CD8-positive, alpha-beta memory T cell (primary cell): ENCODE data around the gene DOCK10. TPM values are rescaled to one million over a fixed set of nuclear protein-coding genes. Genes with fewer than 3 reads are reported as not detected.
"Not testable (repeated sequence)": the region's sequence is repeated elsewhere in the genome, so short reads cannot be mapped to it uniquely, and the experiment has no call there.

Experiments used
- CTCF ChIA-PET: fragments of 350-600 bp; sonication (Branson Sonifier 250); formaldehyde crosslinking; loops from one replicate; lab custom pipeline; 2021; ENCODE audit warnings: antibody characterized with exemption; lab: Charles Lee
- POLR2A ChIA-PET: fragments of 350-600 bp; sonication (Branson Sonifier 250); formaldehyde crosslinking; loops from one replicate; lab custom pipeline; 2021; ENCODE audit warnings: antibody characterized with exemption; lab: Charles Lee
- DNase-seq, 5 donors: peaks; one replicate each; pipeline versions ENCODE4 v3.0.0 to v3.0.0-alpha.2; 2020 to 2022; ENCODE audit warnings: mixed read lengths in 1 of 5
- H3K27ac ChIP-seq: one replicate; pipeline ENCODE4 v1.7.0; 2013; ENCODE audit warnings: low read depth, mild to moderate bottlenecking, low read length, moderate library complexity
- H3K27me3 ChIP-seq: 2 replicates; pipeline ENCODE4 v1.7.0; 2013; ENCODE audit warnings: low read length, mild to moderate bottlenecking; ENCODE audit not compliant: insufficient read depth, poor library complexity, severe bottlenecking
- H3K36me3 ChIP-seq: 2 replicates; pipeline ENCODE4 v1.7.0; 2013; ENCODE audit warnings: mild to moderate bottlenecking, low read length, moderate library complexity; ENCODE audit not compliant: insufficient read depth
- H3K4me1 ChIP-seq: 2 replicates; pipeline ENCODE4 v1.7.0; 2013; ENCODE audit warnings: mild to moderate bottlenecking, low read length, moderate library complexity; ENCODE audit not compliant: insufficient read depth
- H3K4me3 ChIP-seq: 2 replicates; pipeline ENCODE4 v1.7.0; 2013; ENCODE audit warnings: mild to moderate bottlenecking, low read length
- H3K9me3 ChIP-seq: 2 replicates; pipeline ENCODE4 v1.7.0; 2013; ENCODE audit warnings: mild to moderate bottlenecking, low read length
- H3K27ac Mint-ChIP-seq, 8 donors: one replicate each; pipeline ENCODE4 v1.8.0; 2020 to 2021; ENCODE audit warnings: mixed read lengths in 8 of 8, mild to moderate bottlenecking in 6 of 8, inconsistent platforms in 3 of 8, moderate library complexity in 3 of 8
- H3K27me3 Mint-ChIP-seq, 2 donors: one replicate each; pipeline ENCODE4 v1.8.0; 2020 to 2021; ENCODE audit warnings: mixed read lengths in 2 of 2, mild to moderate bottlenecking in 1 of 2, moderate library complexity in 1 of 2
- H3K36me3 Mint-ChIP-seq, 3 donors: one replicate each; pipeline ENCODE4 v1.8.0; 2020 to 2021; ENCODE audit warnings: mixed read lengths in 3 of 3, inconsistent platforms in 1 of 3, mild to moderate bottlenecking in 1 of 3
- H3K4me1 Mint-ChIP-seq, 3 donors: one replicate each; pipeline ENCODE4 v1.8.0; 2020 to 2021; ENCODE audit warnings: mixed read lengths in 3 of 3, inconsistent platforms in 1 of 3, mild to moderate bottlenecking in 1 of 3
- H3K4me3 Mint-ChIP-seq, 7 donors: one replicate each; pipeline ENCODE4 v1.8.0; 2020 to 2021; ENCODE audit warnings: mixed read lengths in 7 of 7, mild to moderate bottlenecking in 6 of 7, moderate library complexity in 4 of 7, inconsistent platforms in 2 of 7
- H3K9me3 Mint-ChIP-seq, 5 donors: one replicate each; pipeline ENCODE4 v1.8.0; 2020 to 2022; ENCODE audit warnings: mixed read lengths in 5 of 5, mild to moderate bottlenecking in 3 of 5, moderate library complexity in 2 of 5, inconsistent platforms in 1 of 5
- polyA plus RNA-seq: library from polyadenylated mRNA; unstranded; fragments of 300-500 nt; fragmentation: Illumina TruSeq; gene quantifications from one replicate; pipeline ENCODE4 v1.2.3, GENCODE V29; 2021
- total RNA-seq, 2 experiments: library from RNA; stranded (reverse); gene quantifications; one replicate each; pipeline ENCODE4 v1.2.3, GENCODE V29; 2021

Gene DOCK10
- total and polyA plus RNA-seq, 3 experiments from 2014 or later: 52.4 to 138 (median 135) TPM

DNA sequence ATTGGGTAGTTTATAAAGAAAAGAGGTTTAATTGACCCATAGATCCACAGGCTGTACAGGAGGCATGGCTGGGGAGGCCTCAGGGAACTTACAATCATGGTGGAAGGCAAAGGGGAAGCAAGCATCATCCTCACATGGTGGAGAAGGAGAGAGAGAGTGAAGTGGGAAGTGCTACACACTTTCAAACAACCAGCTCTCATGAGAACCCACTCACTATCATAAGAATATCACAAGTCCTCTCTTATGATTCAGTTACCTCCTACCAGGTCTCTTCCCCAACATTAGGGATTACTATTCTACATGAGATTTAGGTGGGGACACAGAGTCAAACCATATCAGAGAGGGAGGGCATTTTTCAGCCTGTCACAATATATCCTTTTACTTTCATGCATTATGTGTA is 22.7 kb upstream of the DOCK10 start:
- H3K4me1 Mint-ChIP-seq: peaks cover 24 to 41% (median 37%) of the 10 kb centered on the region in 3 donors
- H3K9me3 Mint-ChIP-seq: peaks cover 7 to 15% (median 8%) of the 10 kb centered on the region in 5 donors
- ChIA-PET POLR2A (no interaction called here), CTCF (interaction anchor here (1.5 kb wide), 1 partner anchor 10 kb away, joined by 3 read pairs; no protein-coding TSS in a partner anchor)
- H3K9me3 ChIP-seq: peaks cover 5% of the 10 kb centered on the region
- no peak for DNase-seq
- H3K4me3 ChIP-seq: no peak overlapping the region
- H3K27ac Mint-ChIP-seq: peak overlapping the region in 5 of 8 donors; percentile 18 to 84 (median 62)
- peaks cover 17% of the 10 kb centered on the region for H3K4me1 ChIP-seq
- H3K4me3 Mint-ChIP-seq: peak overlapping the region in 4 of 7 donors; percentile 19 to 73 (median 41)
- no peaks in the 10 kb centered on the region for H3K36me3 ChIP-seq
- no peak overlapping the region for H3K27ac ChIP-seq
- H3K36me3 Mint-ChIP-seq: peaks cover 0 to 29% (median 7%) of the 10 kb centered on the region in 3 donors
- H3K27me3 Mint-ChIP-seq: peaks cover 2 to 3% of the 10 kb centered on the region in 2 donors
- H3K27me3 ChIP-seq: no peaks in the 10 kb centered on the region

DNA sequence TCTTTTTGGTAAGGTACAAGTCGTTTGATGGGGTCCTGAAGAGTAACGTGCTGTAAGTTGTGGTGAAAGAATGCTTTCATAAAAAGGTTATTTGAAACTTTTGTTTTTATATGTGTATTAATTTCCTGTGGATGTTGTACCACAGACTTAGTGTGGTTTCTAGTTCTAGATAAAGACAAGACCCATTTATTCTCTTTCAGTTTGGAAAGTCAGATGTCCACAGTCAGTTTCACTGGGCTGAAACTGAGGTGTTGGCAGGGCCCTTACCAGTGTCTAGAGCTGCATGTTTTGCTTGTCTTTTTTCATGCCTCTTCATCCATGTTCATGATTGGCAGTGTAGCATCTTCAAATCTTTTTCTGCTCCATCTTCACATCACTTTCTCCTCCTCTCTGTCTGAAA is 22.1 kb upstream of the DOCK10 start:
- Mint-ChIP-seq H3K4me1 (peaks cover 24 to 41% (median 37%) of the 10 kb centered on the region in 3 donors), H3K27me3 (peaks cover 2 to 3% of the 10 kb centered on the region in 2 donors), H3K36me3 (peaks cover 0 to 29% (median 7%) of the 10 kb centered on the region in 3 donors), H3K27ac (peak overlapping the region in 7 of 8 donors; percentile 18 to 87 (median 62)), H3K9me3 (peaks cover 7 to 15% (median 8%) of the 10 kb centered on the region in 5 donors), H3K4me3 (peak overlapping the region in 6 of 7 donors; percentile 4 to 73 (median 36))
- no peaks in the 10 kb centered on the region for H3K27me3 ChIP-seq
- H3K4me1 ChIP-seq: peaks cover 17% of the 10 kb centered on the region
- H3K36me3 ChIP-seq: no peaks in the 10 kb centered on the region
- peaks cover 5% of the 10 kb centered on the region for H3K9me3 ChIP-seq
- DNase-seq: no peak
- no peak overlapping the region for H3K27ac ChIP-seq
- POLR2A ChIA-PET: no interaction called here
- CTCF ChIA-PET: no interaction called here
- H3K4me3 ChIP-seq: no peak overlapping the region

DNA sequence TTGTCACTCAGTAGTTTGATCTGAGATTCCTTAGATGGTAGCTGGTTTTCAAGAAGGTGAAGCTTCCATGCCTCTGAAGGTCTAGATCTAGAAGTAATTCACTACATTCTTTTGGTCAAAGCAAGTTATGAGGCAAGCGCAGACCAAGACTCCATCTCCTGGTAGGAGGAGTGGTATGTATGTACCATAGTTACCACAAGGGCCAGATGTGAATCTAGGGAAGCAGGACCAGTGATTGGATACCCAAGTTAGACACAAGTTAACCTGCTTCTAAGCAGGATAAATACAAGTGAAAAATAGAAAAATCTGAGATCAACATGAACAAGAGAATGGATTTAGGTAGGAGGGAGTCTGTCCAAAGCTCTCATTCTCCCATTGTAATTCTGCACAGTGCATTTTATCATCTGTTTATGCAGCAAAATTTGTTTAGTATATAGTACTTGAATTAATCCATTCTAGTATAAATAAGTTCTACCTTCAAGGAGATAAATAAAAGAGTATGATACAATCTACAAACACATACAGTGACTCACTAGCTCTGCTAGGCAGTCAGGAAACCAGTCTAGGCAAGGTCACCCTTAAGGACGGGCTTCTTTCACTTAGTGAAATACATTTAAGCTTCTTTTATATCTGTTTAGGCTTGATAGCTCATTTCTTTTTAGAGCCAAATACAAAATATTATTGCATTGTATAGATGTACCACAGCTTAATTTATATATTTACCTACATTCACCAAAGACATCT is 14.2 kb upstream of the DOCK10 start:
- ChIA-PET CTCF (interaction anchor here (1.0 to 5.2 kb wide), 5 partner anchors 13 to 103 kb away, joined by 3 to 42 read pairs (median 5); partner anchors contain the start of gene DOCK10), POLR2A (interaction anchor here (0.8 to 1.7 kb wide), 3 partner anchors 15 to 170 kb away, joined by 3 to 7 read pairs (median 3); partner anchors contain the start of gene DOCK10)
- Histone ChIP-seq H3K36me3 (no peaks in the 10 kb centered on the region), H3K27me3 (no peaks in the 10 kb centered on the region), H3K9me3 (no peaks in the 10 kb centered on the region), H3K27ac (no peak overlapping the region), H3K4me1 (peaks cover 51% of the 10 kb centered on the region), H3K4me3 (peak overlapping the region; percentile 5)
- Mint-ChIP-seq H3K4me3 (peak overlapping the region in 6 of 7 donors; percentile 36 to 64 (median 46)), H3K27me3 (no peaks in the 10 kb centered on the region), H3K9me3 (peaks cover 0 to 3% (median 0%) of the 10 kb centered on the region in 5 donors), H3K36me3 (no peaks in the 10 kb centered on the region), H3K4me1 (peaks cover 52 to 75% (median 72%) of the 10 kb centered on the region in 3 donors), H3K27ac (peak overlapping the region in 6 of 8 donors; percentile 36 to 82 (median 55))
- DNase-seq: no peak

DNA sequence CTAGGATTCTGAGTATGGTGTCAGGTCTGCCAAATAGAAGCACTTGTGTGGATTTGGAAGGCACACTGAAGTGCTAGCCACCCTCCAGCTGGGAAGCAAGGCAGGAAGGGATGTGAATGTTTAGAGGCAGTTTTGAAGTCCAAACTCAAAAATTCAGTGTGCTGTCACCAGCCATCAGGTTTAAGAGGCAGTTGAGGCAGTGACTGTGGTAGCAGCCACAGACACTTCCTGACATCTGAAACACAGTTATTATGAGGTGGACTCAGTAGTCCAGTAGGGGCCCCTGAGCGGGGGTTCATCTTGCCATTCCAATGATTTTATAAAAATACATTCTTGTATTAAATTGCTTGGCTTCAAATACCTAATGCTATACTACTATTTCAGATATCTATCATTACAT is 13.4 kb upstream of the DOCK10 start:
- Histone ChIP-seq H3K4me1 (peaks cover 54% of the 10 kb centered on the region), H3K9me3 (no peaks in the 10 kb centered on the region), H3K4me3 (no peak overlapping the region), H3K27ac (no peak overlapping the region), H3K36me3 (no peaks in the 10 kb centered on the region), H3K27me3 (no peaks in the 10 kb centered on the region)
- no peaks in the 10 kb centered on the region for H3K36me3 Mint-ChIP-seq
- H3K4me3 Mint-ChIP-seq: peak overlapping the region in 6 of 7 donors; percentile 19 to 64 (median 50)
- no peak for DNase-seq
- H3K9me3 Mint-ChIP-seq: peaks cover 0 to 3% (median 0%) of the 10 kb centered on the region in 5 donors
- ChIA-PET CTCF (interaction anchor here (1.1 to 5.2 kb wide), 4 partner anchors 10 to 53 kb away, joined by 3 to 42 read pairs (median 6); partner anchors contain the start of gene DOCK10), POLR2A (interaction anchor here (1.7 kb wide), 1 partner anchor 14 kb away, joined by 7 read pairs; the partner anchor contains the start of gene DOCK10)
- peaks cover 59 to 82% (median 80%) of the 10 kb centered on the region in 3 donors for H3K4me1 Mint-ChIP-seq
- peak overlapping the region in 4 of 8 donors; percentile 29 to 82 (median 57) for H3K27ac Mint-ChIP-seq
- H3K27me3 Mint-ChIP-seq: no peaks in the 10 kb centered on the region

DNA sequence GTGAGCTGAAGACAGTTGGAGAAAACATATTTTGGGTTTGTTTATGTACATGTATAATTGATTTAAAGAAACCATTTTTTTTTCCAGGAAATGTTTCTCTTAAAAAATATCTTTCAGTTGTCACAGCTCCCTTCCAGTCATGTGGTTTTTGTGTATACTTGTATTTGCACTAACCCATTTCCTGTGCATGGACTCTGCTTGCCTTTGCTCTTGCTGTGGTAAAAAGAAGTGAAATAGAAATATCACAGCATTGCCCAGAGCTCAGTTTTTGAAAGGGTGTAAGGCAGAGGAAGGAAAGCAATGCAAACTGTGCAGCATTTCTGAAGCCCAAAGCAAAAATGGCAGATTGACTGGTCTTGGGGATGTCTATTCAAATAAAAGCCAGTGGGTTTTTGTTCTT is 10.4 kb upstream of the DOCK10 start:
- POLR2A ChIA-PET: interaction anchor here (0.5 to 1.6 kb wide), 4 partner anchors 10 to 51 kb away, joined by 4 to 30 read pairs (median 4); partner anchors contain the start of gene DOCK10
- CTCF ChIA-PET: interaction anchor here (0.7 to 5.2 kb wide), 4 partner anchors 12 to 1746 kb away, joined by 3 to 42 read pairs (median 4); partner anchors contain the start of gene DOCK10
- Mint-ChIP-seq H3K4me1 (peaks cover 62 to 73% (median 71%) of the 10 kb centered on the region in 3 donors), H3K9me3 (no peaks in the 10 kb centered on the region), H3K27ac (peak overlapping the region; percentile 41 to 89 (median 76)), H3K36me3 (peaks cover 0 to 3% (median 0%) of the 10 kb centered on the region in 3 donors), H3K4me3 (peak overlapping the region; percentile 0 to 70 (median 52)), H3K27me3 (peaks cover 0 to 3% of the 10 kb centered on the region in 2 donors)
- Histone ChIP-seq H3K36me3 (no peaks in the 10 kb centered on the region), H3K27ac (no peak overlapping the region), H3K4me1 (peaks cover 54% of the 10 kb centered on the region), H3K4me3 (peak overlapping the region; percentile 36), H3K27me3 (no peaks in the 10 kb centered on the region), H3K9me3 (no peaks in the 10 kb centered on the region)
- peak in 3 of 5 donors; percentile 3 to 60 (median 59) for DNase-seq

DNA sequence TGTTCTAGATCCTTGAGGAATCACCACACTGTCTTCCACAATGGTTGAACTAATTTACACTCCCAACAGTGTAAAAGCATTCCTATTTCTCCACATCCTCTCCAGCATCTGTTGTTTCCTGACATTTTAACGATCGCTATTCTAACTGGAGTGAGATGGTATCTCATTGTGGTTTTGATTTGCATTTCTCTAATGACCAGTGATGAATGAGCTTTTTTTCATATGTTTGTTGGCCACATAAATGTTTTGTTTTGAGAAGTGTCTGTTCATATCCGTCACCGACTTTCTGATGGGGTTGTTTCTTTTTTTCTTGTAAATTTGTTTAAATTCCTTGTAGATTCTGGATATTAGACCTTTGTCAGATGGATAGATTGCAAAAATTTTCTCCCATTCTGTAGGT is 5.2 kb upstream of the DOCK10 start:
- CTCF ChIA-PET, H3K27ac Mint-ChIP-seq, H3K4me3 Mint-ChIP-seq, H3K9me3 Mint-ChIP-seq, H3K36me3 ChIP-seq, H3K27me3 Mint-ChIP-seq, H3K27me3 ChIP-seq, H3K4me3 ChIP-seq, DNase-seq, POLR2A ChIA-PET, H3K36me3 Mint-ChIP-seq, H3K9me3 ChIP-seq, H3K27ac ChIP-seq: not testable (repeated sequence)
- H3K4me1 ChIP-seq: peaks cover 22% of the 10 kb centered on the region
- peaks cover 29 to 39% (median 36%) of the 10 kb centered on the region in 3 donors for H3K4me1 Mint-ChIP-seq

DNA sequence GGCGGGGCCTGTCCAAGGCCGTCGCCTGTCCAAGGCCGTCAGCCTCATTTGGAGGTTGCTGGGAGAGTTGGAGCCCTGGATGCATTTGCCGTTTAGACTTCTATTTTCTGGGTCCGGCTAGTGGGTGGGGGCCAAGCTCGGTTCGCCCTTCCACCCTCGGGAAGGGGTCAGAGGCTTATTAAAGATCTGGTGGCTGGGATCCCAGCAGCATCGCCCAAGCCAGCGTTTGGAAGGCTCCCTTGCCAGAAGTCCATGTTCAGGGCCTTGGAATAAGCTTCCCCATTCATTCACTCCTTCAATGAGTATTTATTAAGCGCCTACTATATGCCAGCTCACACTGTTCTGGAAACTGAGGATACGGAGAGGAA is 516 bp upstream of the DOCK10 start:
- Histone ChIP-seq H3K27ac (no peak overlapping the region), H3K4me3 (peak overlapping the region; percentile 16), H3K36me3 (no peaks in the 10 kb centered on the region), H3K9me3 (no peaks in the 10 kb centered on the region), H3K4me1 (peaks cover 38% of the 10 kb centered on the region), H3K27me3 (no peaks in the 10 kb centered on the region)
- ChIA-PET POLR2A (interaction anchor here (0.6 to 3.7 kb wide), 2 partner anchors 7 to 10 kb away, joined by 7 to 30 read pairs; no protein-coding TSS in a partner anchor), CTCF (interaction anchor here (0.5 to 6.5 kb wide), 8 partner anchors 8 to 115 kb away, joined by 3 to 42 read pairs (median 3); no protein-coding TSS in a partner anchor)
- Mint-ChIP-seq H3K27ac (peak overlapping the region; percentile 21 to 96 (median 86)), H3K36me3 (peaks cover 0 to 10% (median 1%) of the 10 kb centered on the region in 3 donors), H3K4me1 (peaks cover 45 to 53% (median 49%) of the 10 kb centered on the region in 3 donors), H3K9me3 (no peaks in the 10 kb centered on the region), H3K4me3 (peak overlapping the region; percentile 74 to 98 (median 86)), H3K27me3 (peaks cover 0 to 2% of the 10 kb centered on the region in 2 donors)
- no peak for DNase-seq
